Ishikawa (cell line): Measurements from ENCODE around the gene MED15.

ENCODE experiments used
- EP300 ChIP-seq: IDR thresholded peaks from 2 replicates; pipeline ENCODE4 v1.6.1; 2012; ENCODE audit warnings: borderline replicate concordance
- YY1 ChIP-seq: IDR thresholded peaks from 2 replicates; pipeline ENCODE4 v1.6.1; 2012; ENCODE audit warnings: low read depth

DNA sequence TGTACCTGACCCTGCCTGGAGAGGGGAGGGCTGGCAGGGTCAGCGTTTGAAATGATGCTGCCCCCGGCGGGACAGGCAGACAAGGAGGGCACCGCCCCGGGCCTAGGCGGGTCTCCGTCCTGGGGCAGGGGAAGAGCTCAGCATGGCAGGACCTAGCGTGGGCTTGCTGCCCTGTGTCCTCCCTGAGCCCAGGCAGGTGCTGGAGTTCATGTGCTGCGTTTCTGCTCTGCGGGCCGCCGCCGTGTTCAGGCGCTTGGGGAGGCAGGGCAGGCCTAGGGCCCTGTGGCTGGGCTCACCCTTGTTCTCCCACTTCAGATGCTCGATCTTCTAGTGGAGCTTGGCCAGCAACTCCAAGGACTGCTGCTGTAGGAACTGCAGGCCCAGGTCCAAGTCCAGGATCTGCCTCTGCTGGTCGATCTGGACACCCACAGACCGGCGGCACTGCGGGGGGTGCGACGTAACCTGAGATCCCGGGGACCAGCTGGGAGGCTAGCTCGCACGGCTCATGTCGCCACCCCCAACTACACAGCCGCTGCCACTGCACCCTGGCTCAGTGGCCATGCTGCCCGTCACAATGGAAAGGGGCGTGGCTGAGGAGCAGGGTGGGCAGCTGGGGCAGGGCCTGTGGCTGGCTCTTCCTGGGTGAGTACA is 84.4 kb downstream of the MED15 start:
- TF ChIP-seq EP300 (no peak), YY1 (peak; percentile 58)
